Osteoblast (primary cell): Measurements from ENCODE around the gene PCBP2. TPM values are rescaled to one million over a fixed set of nuclear protein-coding genes. Genes with fewer than 3 reads are reported as not detected.
A peak's percentile ranks its signal among the peaks of the same experiment; 100 is the strongest.

Experiments
- DNase-seq: peaks from one replicate; pipeline ENCODE4 v3.0.0; 2011; ENCODE audit warnings: low spot score, mixed read lengths; ENCODE audit not compliant: insufficient read length; ENCODE audit errors: missing footprints
- H2AFZ ChIP-seq: 2 replicates; pipeline ENCODE4 v1.6.0; 2011; ENCODE audit warnings: mild to moderate bottlenecking, low read length
- H3K27ac ChIP-seq: 2 replicates; pipeline ENCODE4 v1.5.1; 2011; ENCODE audit warnings: mild to moderate bottlenecking, low read depth, low read length, moderate library complexity
- H3K27me3 ChIP-seq: 2 replicates; pipeline ENCODE4 v1.6.0; 2012; ENCODE audit warnings: mild to moderate bottlenecking, control low read depth, inconsistent platforms, low read length, moderate library complexity; ENCODE audit not compliant: insufficient read depth
- H3K36me3 ChIP-seq: 2 replicates; pipeline ENCODE4 v1.5.1; 2011; ENCODE audit warnings: mild to moderate bottlenecking, low read length, control low read depth, moderate library complexity; ENCODE audit not compliant: insufficient read depth
- H3K4me1 ChIP-seq: 2 replicates; pipeline ENCODE4 v1.5.1; 2011; ENCODE audit warnings: mild to moderate bottlenecking, low read length, control low read depth, moderate library complexity; ENCODE audit not compliant: insufficient read depth
- H3K4me2 ChIP-seq: 2 replicates; pipeline ENCODE4 v1.6.0; 2011; ENCODE audit warnings: mild to moderate bottlenecking, low read length; ENCODE audit not compliant: insufficient read depth
- H3K4me3 ChIP-seq: fragments of 200-600 bp; sonication (generic); 3 replicates; pipeline ENCODE4 v1.5.1; 2012; ENCODE audit warnings: mild to moderate bottlenecking, low read length, inconsistent platforms; ENCODE audit not compliant: insufficient read depth
- H3K79me2 ChIP-seq: 2 replicates; pipeline ENCODE4 v1.6.0; 2012; ENCODE audit warnings: mild to moderate bottlenecking, low read length, control low read depth, inconsistent platforms; ENCODE audit not compliant: insufficient read depth
- H3K9me3 ChIP-seq: 2 replicates; pipeline ENCODE4 v1.5.1; 2011; ENCODE audit warnings: low read depth, low read length, control low read depth
- H4K20me1 ChIP-seq: 2 replicates; pipeline ENCODE4 v1.6.0; 2012; ENCODE audit warnings: mild to moderate bottlenecking, low read length, control low read depth; ENCODE audit not compliant: insufficient read depth
- CTCF ChIP-seq: IDR thresholded peaks from 2 replicates; pipeline ENCODE4 v1.5.1; 2011; ENCODE audit warnings: mild to moderate bottlenecking, low read depth, low read length, moderate library complexity; ENCODE audit errors: extremely low read depth
- total RNA-seq: library from RNA; depleted of rRNA; stranded (reverse); fragments of >200 nt; gene quantifications from 2 replicates; pipeline ENCODE4 v1.2.3, GENCODE V29; 2012

The PCBP2 gene
- total RNA-seq, 1 donor, result 247 TPM

GRCh38 chr12:53515291-53515680 is 63.4 kb downstream of the PCBP2 start:
- Histone ChIP-seq H3K4me1 (no peaks in the 10 kb centered on the region), H3K27ac (no peak overlapping the region), H3K27me3 (no peaks in the 10 kb centered on the region), H3K36me3 (peaks cover 79% of the 10 kb centered on the region), H3K4me3 (no peak overlapping the region), H3K4me2 (no peak overlapping the region), H2AFZ (no peak overlapping the region), H4K20me1 (no peaks in the 10 kb centered on the region), H3K79me2 (no peaks in the 10 kb centered on the region), H3K9me3 (no peaks in the 10 kb centered on the region)
- no peak for DNase-seq
- no peak for TF ChIP-seq CTCF

- Histone ChIP-seq H3K27ac (no peak overlapping the region), H4K20me1 (no peaks in the 10 kb centered on the region), H3K9me3 (no peaks in the 10 kb centered on the region), H3K79me2 (no peaks in the 10 kb centered on the region), H2AFZ (no peak overlapping the region), H3K36me3 (peaks cover 81% of the 10 kb centered on the region), H3K27me3 (no peaks in the 10 kb centered on the region), H3K4me2 (no peak overlapping the region), H3K4me3 (no peak overlapping the region), H3K4me1 (no peaks in the 10 kb centered on the region)
- no peak for DNase-seq
- no peak for TF ChIP-seq CTCF
Observed at GRCh38 chr12:53516758-53517455, 65.0 kb downstream of the PCBP2 start.

- no peak overlapping the region for H3K4me3 ChIP-seq
- H4K20me1 ChIP-seq, result no peaks in the 10 kb centered on the region
- H3K4me1 ChIP-seq, result no peaks in the 10 kb centered on the region
- peaks cover 81% of the 10 kb centered on the region for H3K36me3 ChIP-seq
- no peak overlapping the region for H2AFZ ChIP-seq
- H3K9me3 ChIP-seq, result no peaks in the 10 kb centered on the region
- H3K79me2 ChIP-seq, result no peaks in the 10 kb centered on the region
- H3K4me2 ChIP-seq, result no peak overlapping the region
- no peak for TF ChIP-seq CTCF
- peak; percentile 22 for DNase-seq
- H3K27ac ChIP-seq, result no peak overlapping the region
- no peaks in the 10 kb centered on the region for H3K27me3 ChIP-seq
Observed at GRCh38 chr12:53518381-53518780, 66.5 kb downstream of the PCBP2 start.

GRCh38 chr12:53523131-53523530 is 71.2 kb downstream of the PCBP2 start:
- H3K36me3 ChIP-seq, result peaks cover 65% of the 10 kb centered on the region
- H3K79me2 ChIP-seq, result no peaks in the 10 kb centered on the region
- DNase-seq, result no peak

More at GRCh38 chr12:53523131-53523530, 71.2 kb downstream of the PCBP2 start:
- no peaks in the 10 kb centered on the region for H3K27me3 ChIP-seq
- H3K4me2 ChIP-seq, result no peak overlapping the region
- H3K4me3 ChIP-seq, result no peak overlapping the region
- H4K20me1 ChIP-seq, result no peaks in the 10 kb centered on the region
- H2AFZ ChIP-seq, result no peak overlapping the region
- no peak overlapping the region for H3K27ac ChIP-seq
- no peaks in the 10 kb centered on the region for H3K9me3 ChIP-seq
- no peaks in the 10 kb centered on the region for H3K4me1 ChIP-seq
- TF ChIP-seq CTCF, result no peak
